ENCODE measurements around the gene PTPRK. TPM values are rescaled to one million over a fixed set of nuclear protein-coding genes. Genes with fewer than 3 reads are reported as not detected.

PTPRK gene
- total and polyA plus RNA-seq, 12 donors: 7.5 to 47.7 (median 35.7) TPM

GRCh38 chr6:128208851-128209580 lies 311.4 kb downstream of the PTPRK start:
- peaks cover 0 to 10% (median 0%) of the 10 kb centered on the region in 9 donors for H3K4me1 ChIP-seq
- no peaks in the 10 kb centered on the region for H3K9me3 ChIP-seq
- H3K27ac ChIP-seq: no peak overlapping the region
- DNase-seq (no peak), ATAC-seq (no peak)
- H3K27me3 ChIP-seq: no peaks in the 10 kb centered on the region
- WGBS, 2 donors: 70 to 74% methylated on average over 5 of the region's 5 CpGs
- no peaks in the 10 kb centered on the region for H3K36me3 ChIP-seq
- no peak overlapping the region for H3K4me3 ChIP-seq
- TF ChIP-seq, protein P1, sequence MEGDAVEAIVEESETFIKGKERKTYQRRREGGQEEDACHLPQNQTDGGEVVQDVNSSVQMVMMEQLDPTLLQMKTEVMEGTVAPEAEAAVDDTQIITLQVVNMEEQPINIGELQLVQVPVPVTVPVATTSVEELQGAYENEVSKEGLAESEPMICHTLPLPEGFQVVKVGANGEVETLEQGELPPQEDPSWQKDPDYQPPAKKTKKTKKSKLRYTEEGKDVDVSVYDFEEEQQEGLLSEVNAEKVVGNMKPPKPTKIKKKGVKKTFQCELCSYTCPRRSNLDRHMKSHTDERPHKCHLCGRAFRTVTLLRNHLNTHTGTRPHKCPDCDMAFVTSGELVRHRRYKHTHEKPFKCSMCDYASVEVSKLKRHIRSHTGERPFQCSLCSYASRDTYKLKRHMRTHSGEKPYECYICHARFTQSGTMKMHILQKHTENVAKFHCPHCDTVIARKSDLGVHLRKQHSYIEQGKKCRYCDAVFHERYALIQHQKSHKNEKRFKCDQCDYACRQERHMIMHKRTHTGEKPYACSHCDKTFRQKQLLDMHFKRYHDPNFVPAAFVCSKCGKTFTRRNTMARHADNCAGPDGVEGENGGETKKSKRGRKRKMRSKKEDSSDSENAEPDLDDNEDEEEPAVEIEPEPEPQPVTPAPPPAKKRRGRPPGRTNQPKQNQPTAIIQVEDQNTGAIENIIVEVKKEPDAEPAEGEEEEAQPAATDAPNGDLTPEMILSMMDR (IDR thresholded peaks at IDR 0.05): no peak
- intact Hi-C loops (cut with DNase I): no loop called here

- Histone ChIP-seq H3K27me3 (no peaks in the 10 kb centered on the region), H3K27ac (no peak overlapping the region), H3K36me3 (no peaks in the 10 kb centered on the region), H3K9me3 (no peaks in the 10 kb centered on the region), H3K4me3 (no peak overlapping the region), H3K4me1 (peaks cover 0 to 10% (median 0%) of the 10 kb centered on the region in 9 donors)
- TF ChIP-seq, protein P1 (IDR thresholded peaks at IDR 0.05): no peak
- intact Hi-C loops (cut with DNase I): no loop called here
- ATAC-seq (no peak), DNase-seq (no peak)
Measured at GRCh38 chr6:128208078-128208477, 312.3 kb downstream of the PTPRK start.

DNA sequence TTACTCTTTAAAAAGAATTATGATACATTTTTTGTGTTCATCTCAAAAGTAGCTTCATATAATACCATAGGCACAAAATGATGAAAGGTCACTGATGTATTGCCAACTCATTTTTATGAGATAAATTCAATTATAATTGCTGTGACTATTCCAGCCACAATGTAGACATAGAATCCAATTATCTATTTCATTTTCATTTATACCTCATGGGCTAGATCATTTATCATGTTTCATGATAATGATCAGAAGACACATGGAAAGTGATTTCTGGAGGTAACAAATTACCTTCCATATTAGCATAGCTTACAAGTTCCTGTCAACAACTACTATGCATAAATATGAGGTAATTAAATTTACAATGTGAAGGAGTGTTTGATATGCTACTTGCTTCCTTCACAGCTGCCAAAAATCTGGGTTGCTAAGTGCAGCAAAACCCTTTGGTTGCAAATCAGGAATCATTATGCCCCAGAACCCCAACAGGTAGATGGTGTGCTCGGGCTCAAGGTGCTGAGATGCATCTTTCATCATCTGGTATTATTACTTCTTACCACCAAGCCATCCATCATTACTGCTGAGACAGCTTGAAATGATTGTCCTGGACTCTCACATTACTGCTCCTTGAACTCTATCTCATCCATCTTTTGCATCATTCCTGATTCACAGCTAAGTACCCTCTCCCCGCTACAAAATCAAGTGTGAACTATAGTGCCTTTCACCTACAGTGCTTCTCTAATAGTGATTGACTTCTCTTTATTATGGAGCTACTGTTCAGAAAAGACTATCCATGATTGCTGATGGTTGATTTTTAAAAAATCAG lies 313.6 kb downstream of the PTPRK start:
- no peak overlapping the region for H3K27ac ChIP-seq
- WGBS, 2 donors: 94% methylated on average over 2 of the region's 2 CpGs
- H3K4me1 ChIP-seq: peaks cover 0 to 10% (median 0%) of the 10 kb centered on the region in 9 donors
- ATAC-seq (no peak), DNase-seq (no peak)
- no peak overlapping the region for H3K4me3 ChIP-seq
- TF ChIP-seq, protein P1 (IDR thresholded peaks at IDR 0.05): no peak
- no peaks in the 10 kb centered on the region for H3K36me3 ChIP-seq
- intact Hi-C loops (cut with DNase I): no loop called here
- no peaks in the 10 kb centered on the region for H3K27me3 ChIP-seq
- H3K9me3 ChIP-seq: no peaks in the 10 kb centered on the region

DNA sequence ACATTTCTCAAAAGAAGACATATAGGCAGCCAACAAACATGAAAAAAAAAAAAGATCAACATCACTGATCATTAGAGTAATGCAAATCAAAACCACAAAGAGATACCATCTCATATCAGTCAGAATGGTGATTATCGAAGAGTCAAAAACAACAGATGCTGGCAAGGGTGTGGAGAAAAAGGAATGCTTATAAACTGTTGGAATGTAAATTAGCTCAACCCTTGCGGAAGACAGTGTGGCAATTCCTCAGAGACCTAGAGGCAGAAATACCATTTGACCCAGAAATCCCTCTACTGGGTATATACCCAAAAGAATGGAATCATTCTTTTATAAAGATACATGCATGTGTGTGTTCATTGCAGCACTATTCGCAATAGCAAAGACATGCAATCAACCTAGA lies 315.8 kb downstream of the PTPRK start:
- TF ChIP-seq, protein P1 (IDR thresholded peaks at IDR 0.05): no peak
- 96 to 98% methylated on average over 3 of the region's 3 CpGs for WGBS, 2 donors
- DNase-seq (no peak), ATAC-seq (no peak)
- H3K36me3 ChIP-seq: no peaks in the 10 kb centered on the region
- no peak overlapping the region for H3K27ac ChIP-seq
- no peaks in the 10 kb centered on the region for H3K27me3 ChIP-seq
- no peak overlapping the region for H3K4me3 ChIP-seq
- peaks cover 0 to 10% (median 0%) of the 10 kb centered on the region in 9 donors for H3K4me1 ChIP-seq
- intact Hi-C loops (cut with DNase I): no loop called here
- H3K9me3 ChIP-seq: no peaks in the 10 kb centered on the region
